ENCODE data around the gene RRAS2. TPM values are rescaled to one million over a fixed set of nuclear protein-coding genes. Genes with fewer than 3 reads are reported as not detected.

Gene RRAS2
- total and polyA plus RNA-seq, 8 donors: 9.0 to 21.8 (median 14.8) TPM

DNA sequence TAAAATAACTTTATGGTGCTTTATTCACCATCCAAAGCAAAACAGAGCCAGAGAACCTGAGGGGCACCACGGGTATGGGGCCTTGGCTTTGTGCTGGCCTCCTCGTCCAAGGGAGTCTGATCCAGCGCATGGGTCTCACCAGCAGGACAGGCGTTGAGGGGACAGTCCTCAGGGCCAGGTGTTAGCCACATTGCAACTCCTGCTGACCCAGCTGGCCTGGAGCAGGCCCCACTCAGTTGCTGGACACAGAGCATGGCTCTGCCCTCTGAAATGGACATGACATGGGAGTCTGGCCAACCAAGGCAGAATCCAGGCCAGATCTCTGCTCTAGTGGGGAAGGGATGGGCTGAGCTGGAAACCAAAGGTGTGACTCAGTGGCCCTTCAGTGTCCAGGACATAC, 116.2 kb downstream of the RRAS2 start:
- DNase-seq (no peak), ATAC-seq (no peak), FAIRE-seq (no peak)
- no peaks in the 10 kb centered on the region for H3K9me3 ChIP-seq
- no peak overlapping the region for H3K27ac ChIP-seq
- H3K4me3 ChIP-seq: no peak overlapping the region
- WGBS, 2 donors: 91% methylated on average over 4 of the region's 4 CpGs
- no peaks in the 10 kb centered on the region for H3K27me3 ChIP-seq
- intact Hi-C loops (cut with DNase I): loop anchor here in 2 of 3 donors (10.0 kb wide), 2 partner anchors 468 to 478 kb away; no protein-coding TSS in a partner anchor
- H3K4me1 ChIP-seq: no peaks in the 10 kb centered on the region
- TF ChIP-seq, protein P1, sequence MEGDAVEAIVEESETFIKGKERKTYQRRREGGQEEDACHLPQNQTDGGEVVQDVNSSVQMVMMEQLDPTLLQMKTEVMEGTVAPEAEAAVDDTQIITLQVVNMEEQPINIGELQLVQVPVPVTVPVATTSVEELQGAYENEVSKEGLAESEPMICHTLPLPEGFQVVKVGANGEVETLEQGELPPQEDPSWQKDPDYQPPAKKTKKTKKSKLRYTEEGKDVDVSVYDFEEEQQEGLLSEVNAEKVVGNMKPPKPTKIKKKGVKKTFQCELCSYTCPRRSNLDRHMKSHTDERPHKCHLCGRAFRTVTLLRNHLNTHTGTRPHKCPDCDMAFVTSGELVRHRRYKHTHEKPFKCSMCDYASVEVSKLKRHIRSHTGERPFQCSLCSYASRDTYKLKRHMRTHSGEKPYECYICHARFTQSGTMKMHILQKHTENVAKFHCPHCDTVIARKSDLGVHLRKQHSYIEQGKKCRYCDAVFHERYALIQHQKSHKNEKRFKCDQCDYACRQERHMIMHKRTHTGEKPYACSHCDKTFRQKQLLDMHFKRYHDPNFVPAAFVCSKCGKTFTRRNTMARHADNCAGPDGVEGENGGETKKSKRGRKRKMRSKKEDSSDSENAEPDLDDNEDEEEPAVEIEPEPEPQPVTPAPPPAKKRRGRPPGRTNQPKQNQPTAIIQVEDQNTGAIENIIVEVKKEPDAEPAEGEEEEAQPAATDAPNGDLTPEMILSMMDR (IDR thresholded peaks at IDR 0.05): no peak
- no peaks in the 10 kb centered on the region for H3K36me3 ChIP-seq

DNA sequence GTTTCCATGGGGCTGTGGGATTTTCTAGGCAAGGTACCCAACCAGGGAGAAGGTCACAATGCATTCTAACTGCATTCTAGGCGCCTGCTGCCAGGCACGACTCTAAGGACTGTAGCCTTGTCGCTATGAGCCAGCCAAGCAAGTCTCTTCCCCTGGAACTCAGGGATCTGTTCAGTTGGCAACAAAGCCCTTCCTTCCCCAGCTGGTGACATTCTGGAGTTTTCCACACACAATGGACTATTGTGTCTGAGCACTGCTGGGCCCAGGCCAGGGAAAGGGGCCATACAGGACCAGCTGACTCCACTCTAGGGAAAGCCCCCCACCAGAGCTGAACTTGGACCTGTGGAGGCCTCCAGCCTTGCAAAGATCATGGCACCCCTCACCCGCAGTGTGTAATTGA, 116.8 kb downstream of the RRAS2 start:
- Histone ChIP-seq H3K27ac (no peak overlapping the region), H3K4me1 (no peaks in the 10 kb centered on the region), H3K4me3 (no peak overlapping the region), H3K36me3 (no peaks in the 10 kb centered on the region), H3K27me3 (no peaks in the 10 kb centered on the region), H3K9me3 (no peaks in the 10 kb centered on the region)
- 30 to 36% methylated on average over 4 of the region's 4 CpGs for WGBS, 2 donors
- FAIRE-seq (no peak), ATAC-seq (peak in 3 of 4 donors; percentile 60 to 69 (median 68)), DNase-seq (no peak)
- intact Hi-C loops (cut with DNase I): loop anchor here in 2 of 3 donors (10.0 kb wide), 2 partner anchors 467 to 477 kb away; no protein-coding TSS in a partner anchor
- TF ChIP-seq, protein P1 (IDR thresholded peaks at IDR 0.05): no peak

DNA sequence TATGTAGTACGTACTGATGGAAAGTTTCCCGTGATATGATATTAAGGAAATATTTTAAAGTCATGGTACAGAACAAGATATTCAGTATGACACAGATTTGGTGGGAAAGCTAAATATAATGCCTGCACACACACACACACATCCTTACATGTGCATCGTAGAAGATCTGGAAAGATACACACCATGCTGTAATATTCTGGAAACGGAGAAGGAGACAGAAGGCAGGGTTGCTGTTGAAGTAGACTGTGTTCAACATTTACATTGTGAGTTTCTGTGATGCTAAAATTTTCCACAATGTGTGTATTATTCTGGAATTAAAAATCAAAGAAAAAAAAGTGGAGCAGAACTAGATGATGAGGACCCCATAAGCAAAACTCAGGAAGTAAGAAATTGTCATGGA, 118.0 kb downstream of the RRAS2 start:
- no peaks in the 10 kb centered on the region for H3K36me3 ChIP-seq
- DNase-seq: no peak
- no peak overlapping the region for H3K4me3 ChIP-seq
- no peaks in the 10 kb centered on the region for H3K27me3 ChIP-seq
- intact Hi-C loops (cut with DNase I): loop anchor here in 2 of 3 donors (10.0 kb wide), 2 partner anchors 466 to 476 kb away; no protein-coding TSS in a partner anchor
- no peak for ATAC-seq
- WGBS, 2 donors: 89 to 93% methylated on average over 4 of the region's 4 CpGs
- no peaks in the 10 kb centered on the region for H3K4me1 ChIP-seq
- no peak overlapping the region for H3K27ac ChIP-seq
- TF ChIP-seq, protein P1 (IDR thresholded peaks at IDR 0.05): no peak
- H3K9me3 ChIP-seq: no peaks in the 10 kb centered on the region
- FAIRE-seq: no peak

DNA sequence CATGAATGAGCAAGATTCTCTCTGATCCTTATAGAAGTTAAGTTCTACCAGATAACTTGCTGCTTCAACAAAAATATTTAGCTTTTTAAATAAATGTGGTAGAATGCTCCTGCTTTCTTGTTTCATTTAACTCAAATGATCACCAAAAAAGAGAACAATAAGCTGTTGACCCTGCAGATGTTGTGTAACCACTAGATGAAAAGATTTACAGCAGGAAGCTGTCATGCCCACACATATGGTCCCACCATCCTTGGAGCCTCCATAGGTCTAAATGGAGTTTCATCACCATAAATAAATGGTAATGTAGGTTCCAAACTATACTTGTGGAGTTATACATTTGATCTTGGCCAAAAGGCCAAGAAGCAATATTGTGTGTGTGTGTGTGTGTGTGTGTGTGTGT, 118.8 kb downstream of the RRAS2 start:
- ATAC-seq (no peak), DNase-seq (no peak), FAIRE-seq (no peak)
- H3K36me3 ChIP-seq: no peaks in the 10 kb centered on the region
- H3K27ac ChIP-seq: no peak overlapping the region
- intact Hi-C loops (cut with DNase I): loop anchor here in 2 of 3 donors (10.0 kb wide), 2 partner anchors 465 to 475 kb away; no protein-coding TSS in a partner anchor
- H3K27me3 ChIP-seq: no peaks in the 10 kb centered on the region
- H3K4me1 ChIP-seq: no peaks in the 10 kb centered on the region
- no peak overlapping the region for H3K4me3 ChIP-seq
- no peaks in the 10 kb centered on the region for H3K9me3 ChIP-seq
- TF ChIP-seq, protein P1 (IDR thresholded peaks at IDR 0.05): no peak

DNA sequence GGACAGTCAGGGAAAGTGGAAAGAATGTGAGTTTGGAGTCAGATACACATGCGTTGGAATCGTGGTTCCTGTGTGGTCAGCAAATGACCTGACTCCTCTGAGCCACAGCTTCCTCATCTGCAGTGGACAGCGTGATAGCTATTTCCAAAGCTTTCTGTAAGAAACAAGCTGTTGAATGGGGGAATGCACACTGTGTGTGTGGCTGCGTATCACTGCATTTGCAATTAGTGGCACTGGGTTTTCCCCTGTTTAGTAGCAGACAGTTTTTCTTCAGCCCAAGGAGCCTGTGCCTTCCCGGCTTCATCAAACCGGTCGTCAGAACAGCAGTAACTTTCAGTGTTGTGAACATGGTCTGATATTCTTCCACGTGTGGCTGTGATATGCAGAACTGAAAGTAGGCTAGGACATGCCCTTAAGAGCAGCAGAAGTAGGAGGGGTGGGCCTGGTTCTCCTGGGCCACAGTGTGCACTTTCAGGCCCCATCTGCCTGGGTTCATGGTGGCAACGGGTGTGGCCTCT, 121.5 kb downstream of the RRAS2 start:
- H3K9me3 ChIP-seq: no peaks in the 10 kb centered on the region
- H3K4me1 ChIP-seq: no peaks in the 10 kb centered on the region
- intact Hi-C loops (cut with DNase I): no loop called here
- H3K27ac ChIP-seq: no peak overlapping the region
- ATAC-seq: peak in 2 of 4 donors; percentile 47 to 71
- DNase-seq: peak in 1 of 6 donors; percentile 29
- no peaks in the 10 kb centered on the region for H3K27me3 ChIP-seq
- no peak for FAIRE-seq
- H3K36me3 ChIP-seq: no peaks in the 10 kb centered on the region
- TF ChIP-seq, protein P1 (IDR thresholded peaks at IDR 0.05): no peak
- 67 to 75% methylated on average over 9 of the region's 9 CpGs for WGBS, 2 donors
- H3K4me3 ChIP-seq: no peak overlapping the region

Measured in pancreas (tissue), 10 donors.